Activated naive CD8-positive, alpha-beta T cell treated with anti-CD3 and anti-CD28 coated beads, Interleukin-2, amount 50 U/mL, for 24 hours (primary cell): Measurements from ENCODE around the gene ATP2A3.
"Not testable (repeated sequence)": the region's sequence is repeated elsewhere in the genome, so short reads cannot be mapped to it uniquely, and the experiment has no call there.

ENCODE experiments used
- ATAC-seq: fragments of 150-1000 bp; cut with Tn5 transposase; one replicate; pipeline ENCODE4 v1.10.0; 2021
- DNase-seq: peaks from one replicate; pipeline ENCODE4 v3.0.0; 2021
- H3K27ac Mint-ChIP-seq: one replicate; pipeline ENCODE4 v1.8.0; 2021; ENCODE audit warnings: mild to moderate bottlenecking, mixed read lengths
- H3K27me3 Mint-ChIP-seq: one replicate; pipeline ENCODE4 v1.8.0; 2021; ENCODE audit warnings: mixed read lengths
- H3K36me3 Mint-ChIP-seq: one replicate; pipeline ENCODE4 v1.8.0; 2021; ENCODE audit warnings: low read depth, mixed read lengths
- H3K4me1 Mint-ChIP-seq: one replicate; pipeline ENCODE4 v1.8.0; 2021; ENCODE audit warnings: mixed read lengths
- H3K4me3 Mint-ChIP-seq: one replicate; pipeline ENCODE4 v1.8.0; 2021; ENCODE audit warnings: mild to moderate bottlenecking, moderate library complexity, mixed read lengths
- H3K9me3 Mint-ChIP-seq: one replicate; pipeline ENCODE4 v1.8.0; 2021; ENCODE audit warnings: mixed read lengths

ATP2A3 gene

GRCh38 chr17:4001048-4001590, 36.9 kb upstream of the ATP2A3 start:
- Mint-ChIP-seq H3K27ac (no peak overlapping the region), H3K9me3 (no peaks in the 10 kb centered on the region), H3K27me3 (no peaks in the 10 kb centered on the region), H3K4me1 (peaks cover 9% of the 10 kb centered on the region), H3K4me3 (no peak overlapping the region), H3K36me3 (peaks cover 3% of the 10 kb centered on the region)
- ATAC-seq (no peak), DNase-seq (no peak)

GRCh38 chr17:3998436-3998835, 34.2 kb upstream of the ATP2A3 start:
- no peak for DNase-seq
- ATAC-seq: no peak
- H3K27me3 Mint-ChIP-seq: peaks cover 3% of the 10 kb centered on the region
- H3K36me3 Mint-ChIP-seq: no peaks in the 10 kb centered on the region
- H3K9me3 Mint-ChIP-seq: no peaks in the 10 kb centered on the region
- peaks cover 2% of the 10 kb centered on the region for H3K4me1 Mint-ChIP-seq
- no peak overlapping the region for H3K27ac Mint-ChIP-seq
- H3K4me3 Mint-ChIP-seq: no peak overlapping the region

GRCh38 chr17:3995067-3995466, 30.8 kb upstream of the ATP2A3 start:
- DNase-seq: no peak
- Mint-ChIP-seq H3K27me3 (peaks cover 4% of the 10 kb centered on the region), H3K4me3 (no peak overlapping the region), H3K27ac (no peak overlapping the region), H3K36me3 (no peaks in the 10 kb centered on the region), H3K9me3 (no peaks in the 10 kb centered on the region), H3K4me1 (no peaks in the 10 kb centered on the region)
- no peak for ATAC-seq

- H3K27ac Mint-ChIP-seq: no peak overlapping the region
- DNase-seq: no peak
- H3K9me3 Mint-ChIP-seq: no peaks in the 10 kb centered on the region
- H3K4me3 Mint-ChIP-seq: no peak overlapping the region
- no peak for ATAC-seq
- H3K4me1 Mint-ChIP-seq: no peaks in the 10 kb centered on the region
- H3K36me3 Mint-ChIP-seq: no peaks in the 10 kb centered on the region
- H3K27me3 Mint-ChIP-seq: peaks cover 4% of the 10 kb centered on the region
These were observed 30.0 kb upstream of the ATP2A3 start for GRCh38 chr17:3994221-3994576.

- Mint-ChIP-seq H3K4me1 (no peaks in the 10 kb centered on the region), H3K27me3 (peaks cover 4% of the 10 kb centered on the region), H3K27ac (no peak overlapping the region), H3K4me3 (no peak overlapping the region), H3K9me3 (no peaks in the 10 kb centered on the region), H3K36me3 (no peaks in the 10 kb centered on the region)
- DNase-seq (no peak), ATAC-seq (no peak)
These were observed 29.4 kb upstream of the ATP2A3 start for GRCh38 chr17:3993493-3994220.

GRCh38 chr17:3992370-3992769, 28.1 kb upstream of the ATP2A3 start:
- Mint-ChIP-seq H3K27ac (no peak overlapping the region), H3K36me3 (no peaks in the 10 kb centered on the region), H3K4me3 (no peak overlapping the region), H3K9me3 (no peaks in the 10 kb centered on the region), H3K4me1 (no peaks in the 10 kb centered on the region), H3K27me3 (peaks cover 4% of the 10 kb centered on the region)
- no peak for DNase-seq
- no peak for ATAC-seq

- ATAC-seq, H3K4me3 Mint-ChIP-seq, H3K27ac Mint-ChIP-seq, DNase-seq, H3K36me3 Mint-ChIP-seq, H3K27me3 Mint-ChIP-seq, H3K9me3 Mint-ChIP-seq, H3K4me1 Mint-ChIP-seq: not testable (repeated sequence)
These were observed 27.5 kb upstream of the ATP2A3 start for GRCh38 chr17:3991699-3992098.

GRCh38 chr17:3990386-3991127, 26.3 kb upstream of the ATP2A3 start:
- H3K27me3 Mint-ChIP-seq: peaks cover 4% of the 10 kb centered on the region
- ATAC-seq: no peak
- no peak overlapping the region for H3K27ac Mint-ChIP-seq
- no peaks in the 10 kb centered on the region for H3K9me3 Mint-ChIP-seq
- no peaks in the 10 kb centered on the region for H3K4me1 Mint-ChIP-seq
- DNase-seq: no peak
- H3K4me3 Mint-ChIP-seq: no peak overlapping the region
- H3K36me3 Mint-ChIP-seq: no peaks in the 10 kb centered on the region

- peaks cover 1% of the 10 kb centered on the region for H3K27me3 Mint-ChIP-seq
- no peak for DNase-seq
- no peaks in the 10 kb centered on the region for H3K4me1 Mint-ChIP-seq
- H3K36me3 Mint-ChIP-seq: no peaks in the 10 kb centered on the region
- H3K4me3 Mint-ChIP-seq: no peak overlapping the region
- no peaks in the 10 kb centered on the region for H3K9me3 Mint-ChIP-seq
- H3K27ac Mint-ChIP-seq: no peak overlapping the region
- no peak for ATAC-seq
These were observed 25.0 kb upstream of the ATP2A3 start for GRCh38 chr17:3989041-3989886.

- H3K9me3 Mint-ChIP-seq: no peaks in the 10 kb centered on the region
- H3K27me3 Mint-ChIP-seq: peaks cover 1% of the 10 kb centered on the region
- peaks cover 3% of the 10 kb centered on the region for H3K4me1 Mint-ChIP-seq
- no peak for ATAC-seq
- no peak overlapping the region for H3K27ac Mint-ChIP-seq
- DNase-seq: no peak
- no peak overlapping the region for H3K4me3 Mint-ChIP-seq
- no peaks in the 10 kb centered on the region for H3K36me3 Mint-ChIP-seq
These were observed 24.2 kb upstream of the ATP2A3 start for GRCh38 chr17:3988297-3989040.

- Mint-ChIP-seq H3K9me3 (no peaks in the 10 kb centered on the region), H3K4me1 (peaks cover 3% of the 10 kb centered on the region), H3K27me3 (no peaks in the 10 kb centered on the region), H3K36me3 (no peaks in the 10 kb centered on the region), H3K27ac (no peak overlapping the region), H3K4me3 (no peak overlapping the region)
- no peak for DNase-seq
- no peak for ATAC-seq
These were observed 22.7 kb upstream of the ATP2A3 start for GRCh38 chr17:3986939-3987335.

- no peak for DNase-seq
- Mint-ChIP-seq H3K9me3 (no peaks in the 10 kb centered on the region), H3K27ac (no peak overlapping the region), H3K27me3 (no peaks in the 10 kb centered on the region), H3K4me3 (no peak overlapping the region), H3K4me1 (peaks cover 3% of the 10 kb centered on the region), H3K36me3 (no peaks in the 10 kb centered on the region)
- no peak for ATAC-seq
These were observed 22.2 kb upstream of the ATP2A3 start for GRCh38 chr17:3986270-3986938.

GRCh38 chr17:3985846-3986245, 21.6 kb upstream of the ATP2A3 start:
- Mint-ChIP-seq H3K27ac (no peak overlapping the region), H3K27me3 (no peaks in the 10 kb centered on the region), H3K9me3 (no peaks in the 10 kb centered on the region), H3K4me3 (no peak overlapping the region), H3K36me3 (no peaks in the 10 kb centered on the region), H3K4me1 (peaks cover 3% of the 10 kb centered on the region)
- DNase-seq (no peak), ATAC-seq (no peak)
